Measurements from ENCODE around the gene TMEM138.

DNA sequence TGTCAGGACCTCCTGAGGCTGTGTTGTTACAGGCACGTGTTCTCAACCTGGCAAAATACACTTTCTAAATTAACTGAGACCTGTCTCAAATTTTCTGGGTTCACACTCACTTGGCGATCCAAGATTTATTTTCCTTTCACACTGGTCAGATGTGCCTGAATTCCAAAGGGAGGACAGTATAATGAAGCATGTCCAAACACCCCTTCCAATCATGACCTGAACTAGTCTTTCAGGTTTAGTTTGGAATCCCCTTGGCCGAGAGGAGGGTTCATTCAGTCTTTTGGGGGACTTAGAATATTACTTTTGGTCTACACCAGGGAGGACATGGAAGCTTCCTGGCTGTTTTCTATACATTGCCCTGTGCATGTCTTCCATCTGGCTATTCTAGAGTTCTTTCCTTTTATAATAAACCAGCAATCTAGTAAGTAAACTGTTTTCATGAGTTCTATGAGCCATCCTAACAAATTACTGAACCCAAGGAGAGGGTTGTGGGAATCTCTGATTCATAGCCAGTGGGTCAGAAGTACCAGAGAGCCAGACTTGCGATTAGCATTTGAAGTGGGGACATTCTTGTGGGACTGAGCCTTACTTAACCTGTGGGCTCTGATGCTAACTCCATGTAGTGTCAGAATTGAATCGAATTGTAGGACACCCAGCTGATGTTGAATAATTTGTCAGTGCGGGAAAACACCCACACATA, 15.4 kb downstream of the TMEM138 start:
- no peak for TF ChIP-seq CTCF (IDR thresholded peaks at IDR 0.05; ENCODE audit: low read length)
- no peak for TF ChIP-seq EZH2 (optimal IDR thresholded peaks at IDR 0.05; ENCODE audit: low read depth, low read length)
- TF ChIP-seq EZH2phosphoT487 (IDR thresholded peaks at IDR 0.05; ENCODE audit: low read length), result no peak
